GM12873 (cell line): ENCODE data around the gene SLBP.

Source experiments
- CTCF ChIP-seq: IDR thresholded peaks from 2 replicates; pipeline ENCODE4 v1.5.1; 2012; ENCODE audit warnings: low read depth, mild to moderate bottlenecking, moderate library complexity, low read length, control low read depth; ENCODE audit not compliant: insufficient read depth; ENCODE audit errors: missing control alignments

SLBP gene

DNA sequence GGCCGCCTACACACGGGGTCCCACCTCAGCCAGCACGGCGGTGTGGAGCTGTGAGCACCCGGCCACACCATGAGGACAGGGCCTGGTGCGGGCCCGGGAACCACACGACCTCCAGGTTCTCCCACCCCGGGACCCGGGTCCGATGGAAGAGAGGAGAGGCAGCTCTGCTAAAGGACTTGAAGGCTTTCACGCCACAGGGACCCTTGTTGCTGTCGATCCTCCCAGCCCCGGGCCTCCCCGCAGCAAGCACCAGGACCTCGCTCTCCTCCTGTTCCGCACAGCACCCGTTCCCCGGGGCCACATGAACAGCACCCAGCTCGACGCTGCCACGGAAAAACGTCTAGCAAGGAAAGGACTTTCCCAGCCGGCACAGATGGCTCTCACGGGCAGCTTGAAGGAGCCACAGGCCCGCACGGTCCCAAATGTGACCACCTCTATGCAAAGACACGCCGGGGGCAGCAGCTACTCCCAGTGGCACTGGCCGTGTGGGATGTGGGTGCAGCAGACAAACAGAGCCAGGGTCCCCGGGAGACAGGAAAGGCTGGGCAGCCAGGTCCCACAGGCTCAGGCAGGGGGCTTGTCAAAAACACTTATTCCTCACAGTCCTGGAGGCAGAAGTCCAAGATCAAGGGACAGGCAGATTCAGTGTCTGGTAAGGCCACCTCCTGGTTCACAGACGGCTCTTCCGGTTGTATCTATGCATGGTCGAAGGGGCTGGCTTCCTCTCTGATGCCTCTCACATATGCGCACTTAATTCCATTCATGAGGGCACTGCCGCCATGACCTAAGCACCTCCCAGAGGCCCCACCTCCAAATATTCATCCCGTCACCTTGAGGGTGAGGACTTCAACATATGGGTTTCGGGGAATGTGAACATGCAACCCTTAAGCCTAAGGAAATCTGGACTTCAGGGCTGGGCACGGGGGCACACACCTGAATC is 52.7 kb downstream of the SLBP start:
- no peak for TF ChIP-seq CTCF

DNA sequence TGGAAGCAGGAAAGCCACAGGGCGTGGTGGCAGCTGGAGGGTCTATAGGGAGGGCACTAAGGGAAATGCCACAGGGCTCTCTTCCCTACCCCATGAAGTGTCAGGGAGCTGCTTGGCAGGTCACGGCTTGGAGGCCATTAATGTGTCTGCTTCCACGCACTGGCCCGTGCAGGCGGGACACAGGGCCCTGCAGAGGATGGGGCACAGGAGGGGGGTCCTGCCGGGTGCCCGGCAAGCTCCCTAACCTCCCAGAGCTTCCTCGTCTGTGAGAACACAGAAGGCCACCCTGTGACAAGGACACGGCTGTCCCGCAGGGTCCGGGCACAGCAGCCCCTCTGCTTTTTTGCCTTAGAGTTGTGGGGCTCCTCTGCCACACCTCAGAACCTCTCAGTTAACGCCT is 53.5 kb downstream of the SLBP start:
- no peak for TF ChIP-seq CTCF

DNA sequence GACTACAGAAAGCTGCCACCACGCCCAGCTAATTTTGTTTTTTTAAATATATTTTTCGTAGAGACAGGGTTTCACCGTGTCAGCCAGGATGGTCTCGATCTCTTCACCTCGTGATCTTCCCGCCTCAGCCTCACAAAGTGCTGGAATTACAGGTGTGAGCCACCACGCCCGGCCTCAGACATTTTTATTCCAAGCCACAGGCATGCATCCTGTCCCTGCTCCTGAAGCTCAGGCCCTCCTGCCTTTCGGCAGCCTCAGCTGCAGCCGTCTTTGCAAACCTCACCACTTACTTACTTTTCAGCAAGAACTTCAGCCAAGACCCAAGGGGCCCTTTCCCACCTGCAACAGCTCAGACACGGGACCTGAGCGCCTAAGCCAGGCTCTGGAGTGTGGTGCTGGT is 54.0 kb downstream of the SLBP start:
- no peak for TF ChIP-seq CTCF

- TF ChIP-seq CTCF, result no peak
Measured at GRCh38 chr4:1656986-1657385, 55.1 kb downstream of the SLBP start.

DNA sequence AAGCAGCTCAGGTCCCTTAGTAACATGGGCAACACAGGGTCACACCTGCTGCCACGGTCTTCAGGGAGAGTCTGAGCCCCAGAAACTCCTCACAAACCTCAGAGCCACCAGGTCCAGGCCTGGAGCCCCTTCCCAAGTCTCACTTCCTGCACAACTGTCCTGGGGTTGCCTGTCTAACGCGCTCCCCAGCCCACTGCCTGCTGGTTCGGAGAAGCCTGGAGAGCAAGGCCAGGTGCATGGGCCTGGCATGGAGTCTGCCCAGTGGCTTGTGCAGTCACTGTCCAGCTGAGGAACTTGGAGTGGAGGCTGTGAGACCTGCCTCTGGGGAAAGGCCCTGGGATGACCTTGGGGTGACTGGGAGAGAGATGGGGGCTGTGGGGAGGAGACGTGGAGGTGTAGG is 56.0 kb downstream of the SLBP start:
- no peak for TF ChIP-seq CTCF

DNA sequence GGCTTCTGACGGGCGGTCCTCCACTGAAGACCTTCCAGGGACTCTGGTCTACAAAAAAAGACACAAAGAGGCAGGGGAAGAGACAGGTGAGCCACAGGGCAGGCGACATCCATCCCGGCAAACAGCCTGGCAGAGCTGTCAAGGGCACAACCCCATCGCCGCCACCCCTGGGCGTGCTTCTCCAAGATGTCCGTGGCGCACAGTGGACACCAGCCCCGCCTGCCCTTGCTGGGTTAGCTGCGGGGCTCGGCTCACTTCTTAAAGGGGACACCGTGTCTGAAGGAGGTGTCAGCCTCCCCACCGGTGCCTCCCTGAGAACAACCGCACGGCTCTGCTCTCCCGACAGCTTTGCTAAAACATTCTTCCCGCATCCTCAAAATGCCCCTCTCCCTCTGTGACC is 56.4 kb downstream of the SLBP start:
- no peak for TF ChIP-seq CTCF

- no peak for TF ChIP-seq CTCF
Measured at GRCh38 chr4:1655081-1655480, 57.0 kb downstream of the SLBP start.
